Hepatocyte (in vitro differentiated cells): ENCODE data around the gene TMEM60. TPM values are rescaled to one million over a fixed set of nuclear protein-coding genes. Genes with fewer than 3 reads are reported as not detected.

Experiments
- DNase-seq: peaks from one replicate; pipeline ENCODE4 v3.0.0-alpha.2; 2016; ENCODE audit warnings: low spot score
- H2AFZ ChIP-seq: fragments of 200-600 bp; sonication (generic); 2 replicates; pipeline ENCODE4 v1.6.0; 2016; ENCODE audit warnings: antibody characterized with exemption, mild to moderate bottlenecking
- H3K27ac ChIP-seq: fragments of 200-600 bp; sonication (generic); 2 replicates; pipeline ENCODE4 v1.5.1; 2016; ENCODE audit warnings: mild to moderate bottlenecking
- H3K27me3 ChIP-seq: fragments of 200-600 bp; sonication (generic); 2 replicates; pipeline ENCODE4 v1.6.1; 2016
- H3K36me3 ChIP-seq: fragments of 200-600 bp; sonication (generic); replicated peaks from 2 replicates; pipeline ENCODE4 v1.5.1; 2016; ENCODE audit warnings: low read depth; ENCODE audit not compliant: insufficient read depth
- H3K4me1 ChIP-seq: fragments of 200-600 bp; sonication (generic); 2 replicates; pipeline ENCODE4 v1.5.1; 2016; ENCODE audit warnings: mild to moderate bottlenecking, moderate library complexity; ENCODE audit not compliant: insufficient read depth
- H3K4me2 ChIP-seq: fragments of 200-600 bp; sonication (generic); 2 replicates; pipeline ENCODE4 v1.6.0; 2016
- H3K4me3 ChIP-seq: fragments of 200-600 bp; sonication (generic); 2 replicates; pipeline ENCODE4 v1.5.1; 2016; ENCODE audit warnings: mild to moderate bottlenecking
- H3K79me2 ChIP-seq: fragments of 200-600 bp; sonication (generic); 2 replicates; pipeline ENCODE4 v1.6.0; 2017; ENCODE audit warnings: mild to moderate bottlenecking
- H3K9me2 ChIP-seq: fragments of 200-600 bp; sonication (generic); replicated peaks from 2 replicates; pipeline ENCODE4 v1.6.0; 2017; ENCODE audit warnings: mild to moderate bottlenecking; ENCODE audit not compliant: insufficient read depth
- H3K9me3 ChIP-seq: fragments of 200-600 bp; sonication (generic); 2 replicates; pipeline ENCODE4 v1.5.1; 2016; ENCODE audit warnings: low read depth, mild to moderate bottlenecking
- H4K20me1 ChIP-seq: fragments of 200-600 bp; sonication (generic); 2 replicates; pipeline ENCODE4 v1.6.0; 2016; ENCODE audit warnings: mild to moderate bottlenecking; ENCODE audit not compliant: insufficient read depth, poor library complexity, severe bottlenecking
- CTCF ChIP-seq: fragments of 200-600 bp; sonication (generic); IDR thresholded peaks from 2 replicates; pipeline ENCODE4 v1.5.1; 2016; ENCODE audit warnings: antibody characterized with exemption, mild to moderate bottlenecking; ENCODE audit not compliant: poor library complexity
- EZH2 ChIP-seq: fragments of 200-600 bp; sonication (generic); IDR thresholded peaks from 2 replicates; pipeline ENCODE4 v1.6.1; 2016; ENCODE audit warnings: antibody characterized with exemption, mild to moderate bottlenecking, borderline replicate concordance
- EZH2phosphoT487 ChIP-seq: fragments of 200-600 bp; sonication (generic); IDR thresholded peaks from one replicate; pipeline ENCODE4 v1.6.1; 2018; ENCODE audit warnings: antibody characterized with exemption, mild to moderate bottlenecking, low read depth, moderate library complexity; ENCODE audit not compliant: unreplicated experiment, severe bottlenecking
- WGBS: methylation state at CpG from one replicate; pipeline ENCODE4 v1.1.6; 2016; ENCODE audit warnings: low lambda C conversion rate; ENCODE audit errors: missing lambda C conversion rate; 5-methylcytosine and 5-hydroxymethylcytosine counted together
- polyA plus RNA-seq: library from polyadenylated mRNA; unstranded; fragments of >200 nt; fragmentation: Nextera tagmentation; extraction: Ambion mirVana; gene quantifications from 2 replicates; pipeline ENCODE4 v1.2.1, GENCODE V29; 2016
- total RNA-seq: library from RNA; depleted of rRNA; stranded (reverse); fragments of >200 nt; gene quantifications from 2 replicates; pipeline ENCODE4 v1.2.3, GENCODE V29; 2014

The TMEM60 gene
- total and polyA plus RNA-seq, 2 experiments from 2014 or later: 24.2 to 29.9 TPM

DNA sequence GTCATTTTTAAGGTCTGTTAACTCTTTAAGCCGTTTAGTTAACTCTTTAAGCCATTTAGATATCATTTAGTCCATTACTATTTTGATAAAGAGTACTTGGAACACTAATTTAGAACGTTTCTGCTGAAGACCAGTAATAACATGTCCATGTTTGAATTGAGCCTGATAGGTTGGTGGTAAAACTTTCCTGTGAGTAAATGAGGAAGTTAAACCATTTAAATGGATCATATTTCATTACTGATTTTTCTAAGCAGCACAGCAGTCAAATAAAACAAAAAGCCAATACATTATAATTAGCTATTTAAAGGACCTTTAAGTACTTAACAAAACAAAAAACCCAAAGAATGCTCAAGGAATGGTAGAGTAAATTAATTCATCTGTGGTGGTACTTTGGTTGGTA lies 29.8 kb upstream of the TMEM60 start:
- no peak for DNase-seq
- H3K9me2 ChIP-seq: no peaks in the 10 kb centered on the region
- no peaks in the 10 kb centered on the region for H3K36me3 ChIP-seq
- H3K79me2 ChIP-seq: peaks cover 57% of the 10 kb centered on the region
- peaks cover 3% of the 10 kb centered on the region for H3K9me3 ChIP-seq
- no peak overlapping the region for H3K4me2 ChIP-seq
- no peak overlapping the region for H3K27ac ChIP-seq
- WGBS: 59% methylated on average over 2 of the region's 2 CpGs
- H3K4me1 ChIP-seq: no peaks in the 10 kb centered on the region
- no peaks in the 10 kb centered on the region for H4K20me1 ChIP-seq
- no peak overlapping the region for H3K4me3 ChIP-seq
- TF ChIP-seq EZH2phosphoT487 (no peak), CTCF (no peak), EZH2 (no peak)
- no peak overlapping the region for H2AFZ ChIP-seq
- H3K27me3 ChIP-seq: no peaks in the 10 kb centered on the region

GRCh38 chr7:77826300-77826699 lies 28.1 kb upstream of the TMEM60 start:
- Histone ChIP-seq H3K9me3 (peaks cover 4% of the 10 kb centered on the region), H3K4me1 (no peaks in the 10 kb centered on the region), H3K36me3 (no peaks in the 10 kb centered on the region), H3K9me2 (no peaks in the 10 kb centered on the region), H3K79me2 (peaks cover 70% of the 10 kb centered on the region), H4K20me1 (no peaks in the 10 kb centered on the region), H3K27ac (no peak overlapping the region), H3K27me3 (no peaks in the 10 kb centered on the region), H3K4me3 (no peak overlapping the region), H2AFZ (no peak overlapping the region), H3K4me2 (no peak overlapping the region)
- TF ChIP-seq EZH2: no peak
- TF ChIP-seq EZH2phosphoT487: no peak
- TF ChIP-seq CTCF: no peak
- WGBS: 91% methylated on average over 2 of the region's 2 CpGs
- DNase-seq: no peak

GRCh38 chr7:77825131-77825530 lies 26.9 kb upstream of the TMEM60 start:
- H3K4me1 ChIP-seq: no peaks in the 10 kb centered on the region
- TF ChIP-seq EZH2 (no peak), CTCF (no peak), EZH2phosphoT487 (no peak)
- no peak overlapping the region for H3K4me2 ChIP-seq
- H2AFZ ChIP-seq: no peak overlapping the region
- no peaks in the 10 kb centered on the region for H3K9me2 ChIP-seq
- WGBS: 98% methylated on average over 3 of the region's 3 CpGs
- H3K27ac ChIP-seq: no peak overlapping the region
- no peaks in the 10 kb centered on the region for H3K27me3 ChIP-seq
- no peaks in the 10 kb centered on the region for H4K20me1 ChIP-seq
- H3K79me2 ChIP-seq: peaks cover 78% of the 10 kb centered on the region
- no peaks in the 10 kb centered on the region for H3K36me3 ChIP-seq
- H3K4me3 ChIP-seq: no peak overlapping the region
- peaks cover 15% of the 10 kb centered on the region for H3K9me3 ChIP-seq
- DNase-seq: no peak

GRCh38 chr7:77824636-77825035 lies 26.4 kb upstream of the TMEM60 start:
- H3K4me3 ChIP-seq: no peak overlapping the region
- no peaks in the 10 kb centered on the region for H3K27me3 ChIP-seq
- H3K9me3 ChIP-seq: peaks cover 17% of the 10 kb centered on the region
- no peaks in the 10 kb centered on the region for H3K9me2 ChIP-seq
- peaks cover 83% of the 10 kb centered on the region for H3K79me2 ChIP-seq
- WGBS: 97% methylated on average over 5 of the region's 5 CpGs
- no peaks in the 10 kb centered on the region for H4K20me1 ChIP-seq
- TF ChIP-seq EZH2phosphoT487: no peak
- TF ChIP-seq EZH2: no peak
- no peak for TF ChIP-seq CTCF
- no peak overlapping the region for H3K4me2 ChIP-seq
- no peak for DNase-seq
- no peaks in the 10 kb centered on the region for H3K4me1 ChIP-seq
- H3K36me3 ChIP-seq: no peaks in the 10 kb centered on the region
- H3K27ac ChIP-seq: no peak overlapping the region
- H2AFZ ChIP-seq: no peak overlapping the region
